ENCODE data around the gene RPL13. TPM values are rescaled to one million over a fixed set of nuclear protein-coding genes. Genes with fewer than 3 reads are reported as not detected.
A peak's percentile ranks its signal among the peaks of the same experiment; 100 is the strongest.

The RPL13 gene
- total RNA-seq, 1 donor from 2014 or later: 1,914 TPM

DNA sequence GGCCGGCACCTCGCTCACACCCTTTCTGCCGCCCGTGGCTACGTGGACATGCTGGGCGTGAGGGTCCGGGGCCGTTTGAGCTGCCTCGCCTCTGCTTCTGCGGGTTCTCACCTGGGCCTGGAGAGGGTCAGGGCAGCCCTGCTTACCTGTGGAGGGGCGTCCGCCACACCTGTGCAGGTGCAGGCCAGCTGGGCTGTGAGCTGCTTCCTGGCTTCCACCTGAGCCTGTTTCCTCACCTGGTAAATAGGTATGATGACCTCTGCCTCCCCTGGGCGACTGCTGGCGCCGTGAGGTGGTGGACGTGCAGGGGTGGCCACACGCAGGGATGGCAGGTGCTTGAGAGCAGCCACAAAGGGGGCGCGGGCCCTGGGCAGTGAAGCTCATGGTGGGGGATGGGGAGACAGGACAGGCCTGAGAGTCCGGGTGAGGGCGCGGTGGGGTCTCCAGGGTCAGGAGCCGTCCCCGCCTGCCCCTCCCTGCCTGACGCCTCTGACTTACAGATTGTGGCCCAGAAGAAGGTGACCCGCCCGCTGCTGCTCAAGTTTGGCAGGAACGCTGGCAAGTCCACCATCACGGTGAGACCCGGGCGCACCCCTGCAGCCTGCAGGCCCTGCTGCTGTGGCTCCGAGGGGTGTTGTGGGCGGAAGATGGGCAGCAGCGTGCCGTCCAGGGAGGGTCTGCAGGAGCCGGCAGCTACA lies 22.9 kb downstream of the RPL13 start:
- no peaks in the 10 kb centered on the region for H3K36me3 ChIP-seq
- no peak overlapping the region for H3K27ac Mint-ChIP-seq
- no peaks in the 10 kb centered on the region for H3K4me1 Mint-ChIP-seq
- no peak overlapping the region for H3K4me3 Mint-ChIP-seq
- peaks cover 8% of the 10 kb centered on the region for H3K27me3 Mint-ChIP-seq (ENCODE audit: insufficient read depth, low read depth)
- H3K79me2 ChIP-seq (ENCODE audit: low read depth): no peaks in the 10 kb centered on the region
- H3K9me3 ChIP-seq (ENCODE audit: low read depth): no peaks in the 10 kb centered on the region
- H3K9me3 Mint-ChIP-seq: no peaks in the 10 kb centered on the region
- no peak overlapping the region for H2AFZ ChIP-seq (replicated peaks)
- no peak overlapping the region for H3K4me2 ChIP-seq
- H3F3A ChIP-seq (ENCODE audit: low read depth): peaks cover 4% of the 10 kb centered on the region
- H3K9ac ChIP-seq: no peak overlapping the region
- no peaks in the 10 kb centered on the region for H4K20me1 ChIP-seq (ENCODE audit: low read depth)
- H3K27me3 ChIP-seq: peaks cover 5% of the 10 kb centered on the region
- no peak overlapping the region for H3K4me3 ChIP-seq
- H3K36me3 Mint-ChIP-seq: no peaks in the 10 kb centered on the region
- no peak for DNase-seq (ENCODE audit: low spot score)
- TF ChIP-seq EZH2 (IDR thresholded peaks at IDR 0.05) (no peak), EZH2phosphoT487 (IDR thresholded peaks at IDR 0.05) (no peak)
- TF ChIP-seq, protein P1, sequence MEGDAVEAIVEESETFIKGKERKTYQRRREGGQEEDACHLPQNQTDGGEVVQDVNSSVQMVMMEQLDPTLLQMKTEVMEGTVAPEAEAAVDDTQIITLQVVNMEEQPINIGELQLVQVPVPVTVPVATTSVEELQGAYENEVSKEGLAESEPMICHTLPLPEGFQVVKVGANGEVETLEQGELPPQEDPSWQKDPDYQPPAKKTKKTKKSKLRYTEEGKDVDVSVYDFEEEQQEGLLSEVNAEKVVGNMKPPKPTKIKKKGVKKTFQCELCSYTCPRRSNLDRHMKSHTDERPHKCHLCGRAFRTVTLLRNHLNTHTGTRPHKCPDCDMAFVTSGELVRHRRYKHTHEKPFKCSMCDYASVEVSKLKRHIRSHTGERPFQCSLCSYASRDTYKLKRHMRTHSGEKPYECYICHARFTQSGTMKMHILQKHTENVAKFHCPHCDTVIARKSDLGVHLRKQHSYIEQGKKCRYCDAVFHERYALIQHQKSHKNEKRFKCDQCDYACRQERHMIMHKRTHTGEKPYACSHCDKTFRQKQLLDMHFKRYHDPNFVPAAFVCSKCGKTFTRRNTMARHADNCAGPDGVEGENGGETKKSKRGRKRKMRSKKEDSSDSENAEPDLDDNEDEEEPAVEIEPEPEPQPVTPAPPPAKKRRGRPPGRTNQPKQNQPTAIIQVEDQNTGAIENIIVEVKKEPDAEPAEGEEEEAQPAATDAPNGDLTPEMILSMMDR (IDR thresholded peaks at IDR 0.05): no peak
- H3K4me1 ChIP-seq: peaks cover 5% of the 10 kb centered on the region
- no peak overlapping the region for H3K27ac ChIP-seq

DNA sequence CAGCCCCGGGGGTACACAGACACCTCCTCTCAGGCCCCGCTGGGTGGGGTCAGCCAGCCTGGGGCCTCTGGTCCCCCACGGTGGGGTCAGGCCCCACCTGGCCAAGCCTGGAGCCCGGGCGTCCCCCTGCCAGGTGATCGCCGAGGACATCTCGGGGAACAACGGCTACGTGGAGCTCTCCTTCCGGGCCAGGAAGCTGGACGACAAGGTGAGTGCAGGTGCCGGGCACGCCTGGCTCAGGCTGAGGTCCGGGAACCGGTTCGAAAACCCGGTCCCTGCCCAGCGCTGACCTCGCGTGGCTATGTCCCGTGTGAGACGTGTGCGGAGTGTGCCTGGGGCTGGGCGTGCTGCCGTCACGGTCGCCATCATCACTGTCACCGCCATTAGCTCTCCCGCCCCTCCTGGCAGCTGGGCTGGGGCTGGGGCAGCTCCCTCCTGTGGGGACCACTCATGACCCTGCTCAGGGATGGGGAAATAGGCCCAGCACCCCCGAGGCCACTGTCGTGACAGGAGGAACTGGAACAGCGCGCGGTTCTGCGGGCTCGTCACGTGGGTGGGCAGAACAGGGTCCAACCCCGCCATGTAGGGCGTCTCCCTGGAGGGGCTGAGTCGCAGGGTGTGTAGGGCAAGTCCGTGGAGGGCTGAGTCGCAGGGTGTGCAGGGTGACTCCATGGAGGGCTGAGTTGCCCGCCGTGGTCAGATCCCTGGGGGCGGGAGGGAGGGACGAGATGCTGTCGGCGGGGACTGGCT lies 23.6 kb downstream of the RPL13 start:
- H3K4me1 Mint-ChIP-seq: no peaks in the 10 kb centered on the region
- no peaks in the 10 kb centered on the region for H3K9me3 ChIP-seq (ENCODE audit: low read depth)
- H3K27ac Mint-ChIP-seq: no peak overlapping the region
- no peaks in the 10 kb centered on the region for H3K79me2 ChIP-seq (ENCODE audit: low read depth)
- H3K36me3 ChIP-seq: no peaks in the 10 kb centered on the region
- no peaks in the 10 kb centered on the region for H4K20me1 ChIP-seq (ENCODE audit: low read depth)
- H3F3A ChIP-seq (ENCODE audit: low read depth): peaks cover 4% of the 10 kb centered on the region
- no peak overlapping the region for H2AFZ ChIP-seq (replicated peaks)
- no peak overlapping the region for H3K4me3 Mint-ChIP-seq
- no peaks in the 10 kb centered on the region for H3K36me3 Mint-ChIP-seq
- no peak for DNase-seq (ENCODE audit: low spot score)
- no peak overlapping the region for H3K4me3 ChIP-seq
- H3K9me3 Mint-ChIP-seq: no peaks in the 10 kb centered on the region
- H3K27ac ChIP-seq: no peak overlapping the region
- no peaks in the 10 kb centered on the region for H3K27me3 ChIP-seq
- H3K4me2 ChIP-seq: no peak overlapping the region
- H3K27me3 Mint-ChIP-seq (ENCODE audit: insufficient read depth, low read depth): peaks cover 2% of the 10 kb centered on the region
- peaks cover 5% of the 10 kb centered on the region for H3K4me1 ChIP-seq
- TF ChIP-seq EZH2phosphoT487 (IDR thresholded peaks at IDR 0.05) (no peak), EZH2 (IDR thresholded peaks at IDR 0.05) (no peak)
- TF ChIP-seq, protein P1 (IDR thresholded peaks at IDR 0.05): no peak
- no peak overlapping the region for H3K9ac ChIP-seq

DNA sequence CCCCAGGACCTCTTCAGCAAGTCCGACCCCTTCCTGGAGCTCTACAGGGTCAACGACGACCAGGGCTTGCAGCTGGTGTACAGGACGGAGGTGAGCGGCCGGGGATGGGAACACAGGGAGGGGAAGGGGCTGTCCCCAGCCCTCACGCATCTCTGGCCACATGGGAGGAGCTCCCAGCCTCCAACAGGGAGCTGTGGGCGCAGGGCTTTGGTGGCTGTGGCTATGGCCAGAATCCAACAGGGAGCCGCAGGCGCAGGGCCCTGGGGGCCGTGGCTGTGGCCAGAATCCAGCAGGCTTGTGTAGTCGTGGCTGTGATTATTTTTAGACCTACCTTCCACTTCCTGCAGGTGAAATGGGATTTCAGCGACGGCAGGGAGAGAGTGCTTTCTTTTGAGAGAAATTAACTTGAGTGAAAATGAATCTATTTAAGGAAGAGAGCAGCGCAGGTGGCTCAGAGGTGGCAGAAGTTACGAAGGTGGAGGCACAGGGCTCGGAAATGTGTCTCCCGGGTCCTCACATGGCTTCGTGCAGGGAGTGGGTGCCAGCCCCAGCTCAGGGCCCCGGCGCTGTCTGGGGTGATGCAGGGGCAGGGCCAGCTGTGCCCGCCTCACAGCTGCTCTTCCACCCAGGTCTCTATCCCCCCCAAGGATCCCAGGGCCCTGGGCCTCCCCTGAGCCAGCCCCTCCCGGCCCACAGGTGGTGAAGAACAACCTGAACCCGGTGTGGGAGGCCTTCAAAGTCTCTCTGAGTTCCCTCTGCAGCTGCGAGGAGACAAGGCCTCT lies 24.5 kb downstream of the RPL13 start:
- no peaks in the 10 kb centered on the region for H3K36me3 Mint-ChIP-seq
- TF ChIP-seq EZH2phosphoT487 (IDR thresholded peaks at IDR 0.05) (no peak), EZH2 (IDR thresholded peaks at IDR 0.05) (no peak)
- TF ChIP-seq, protein P1 (IDR thresholded peaks at IDR 0.05): no peak
- DNase-seq (ENCODE audit: low spot score): no peak
- no peak overlapping the region for H3K27ac Mint-ChIP-seq
- Histone ChIP-seq H4K20me1 (ENCODE audit: low read depth) (no peaks in the 10 kb centered on the region), H3K79me2 (ENCODE audit: low read depth) (no peaks in the 10 kb centered on the region), H3K27ac (no peak overlapping the region), H3K27me3 (no peaks in the 10 kb centered on the region), H3K4me2 (no peak overlapping the region), H3K9ac (no peak overlapping the region), H3F3A (ENCODE audit: low read depth) (peaks cover 4% of the 10 kb centered on the region), H3K4me1 (peaks cover 5% of the 10 kb centered on the region), H3K9me3 (ENCODE audit: low read depth) (no peaks in the 10 kb centered on the region), H3K36me3 (no peaks in the 10 kb centered on the region), H2AFZ (replicated peaks) (peak overlapping the region; percentile 50), H3K4me3 (no peak overlapping the region)
- H3K4me1 Mint-ChIP-seq: no peaks in the 10 kb centered on the region
- H3K9me3 Mint-ChIP-seq: no peaks in the 10 kb centered on the region
- peaks cover 2% of the 10 kb centered on the region for H3K27me3 Mint-ChIP-seq (ENCODE audit: insufficient read depth, low read depth)
- H3K4me3 Mint-ChIP-seq: no peak overlapping the region

All from neural progenitor cell (in vitro differentiated cells).